GM12864 (cell line): ENCODE measurements around the gene CHPF.

Source experiments
- DNase-seq: peaks from one replicate; pipeline ENCODE4 v3.0.0-alpha.2; 2011; ENCODE audit warnings: low read depth
- H3K4me3 ChIP-seq: 2 replicates; pipeline ENCODE4 v1.5.1; 2011; ENCODE audit warnings: mild to moderate bottlenecking, low read depth, low read length, control low read depth
- TF ChIP-seq, protein P1 (sequence below): IDR thresholded peaks from 2 replicates; pipeline ENCODE4 v1.5.1; 2011; ENCODE audit warnings: low read depth, mild to moderate bottlenecking, moderate library complexity, low read length, control low read depth, inconsistent platforms; ENCODE audit errors: missing control alignments

CHPF gene

DNA sequence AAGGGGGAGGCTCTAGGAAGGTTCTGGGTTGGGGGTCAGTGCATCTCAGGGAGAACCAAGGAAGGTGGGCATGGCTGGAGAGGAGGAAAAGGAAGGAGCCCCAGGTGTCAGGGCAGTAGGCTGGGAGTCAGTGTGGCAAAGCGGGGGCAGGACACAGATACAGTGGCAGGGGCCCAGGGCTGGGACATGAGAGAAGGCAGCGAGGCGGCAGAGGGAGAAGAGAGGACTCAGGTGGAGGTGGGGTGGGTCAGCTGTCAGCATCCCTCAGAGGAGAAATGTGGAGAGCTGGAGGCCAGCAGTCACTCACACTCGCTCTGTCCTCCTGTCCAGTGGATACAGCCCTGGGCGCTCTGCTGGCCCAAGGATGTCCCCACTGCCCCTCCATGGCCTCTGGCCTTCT lies 50.5 kb downstream of the CHPF start:
- DNase-seq, result no peak
- TF ChIP-seq, protein P1, sequence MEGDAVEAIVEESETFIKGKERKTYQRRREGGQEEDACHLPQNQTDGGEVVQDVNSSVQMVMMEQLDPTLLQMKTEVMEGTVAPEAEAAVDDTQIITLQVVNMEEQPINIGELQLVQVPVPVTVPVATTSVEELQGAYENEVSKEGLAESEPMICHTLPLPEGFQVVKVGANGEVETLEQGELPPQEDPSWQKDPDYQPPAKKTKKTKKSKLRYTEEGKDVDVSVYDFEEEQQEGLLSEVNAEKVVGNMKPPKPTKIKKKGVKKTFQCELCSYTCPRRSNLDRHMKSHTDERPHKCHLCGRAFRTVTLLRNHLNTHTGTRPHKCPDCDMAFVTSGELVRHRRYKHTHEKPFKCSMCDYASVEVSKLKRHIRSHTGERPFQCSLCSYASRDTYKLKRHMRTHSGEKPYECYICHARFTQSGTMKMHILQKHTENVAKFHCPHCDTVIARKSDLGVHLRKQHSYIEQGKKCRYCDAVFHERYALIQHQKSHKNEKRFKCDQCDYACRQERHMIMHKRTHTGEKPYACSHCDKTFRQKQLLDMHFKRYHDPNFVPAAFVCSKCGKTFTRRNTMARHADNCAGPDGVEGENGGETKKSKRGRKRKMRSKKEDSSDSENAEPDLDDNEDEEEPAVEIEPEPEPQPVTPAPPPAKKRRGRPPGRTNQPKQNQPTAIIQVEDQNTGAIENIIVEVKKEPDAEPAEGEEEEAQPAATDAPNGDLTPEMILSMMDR, result no peak
- H3K4me3 ChIP-seq, result no peak overlapping the region

- no peak for DNase-seq
- TF ChIP-seq, protein P1, result no peak
- H3K4me3 ChIP-seq, result no peak overlapping the region
These were observed 51.0 kb downstream of the CHPF start for GRCh38 chr2:219492575-219492974.

DNA sequence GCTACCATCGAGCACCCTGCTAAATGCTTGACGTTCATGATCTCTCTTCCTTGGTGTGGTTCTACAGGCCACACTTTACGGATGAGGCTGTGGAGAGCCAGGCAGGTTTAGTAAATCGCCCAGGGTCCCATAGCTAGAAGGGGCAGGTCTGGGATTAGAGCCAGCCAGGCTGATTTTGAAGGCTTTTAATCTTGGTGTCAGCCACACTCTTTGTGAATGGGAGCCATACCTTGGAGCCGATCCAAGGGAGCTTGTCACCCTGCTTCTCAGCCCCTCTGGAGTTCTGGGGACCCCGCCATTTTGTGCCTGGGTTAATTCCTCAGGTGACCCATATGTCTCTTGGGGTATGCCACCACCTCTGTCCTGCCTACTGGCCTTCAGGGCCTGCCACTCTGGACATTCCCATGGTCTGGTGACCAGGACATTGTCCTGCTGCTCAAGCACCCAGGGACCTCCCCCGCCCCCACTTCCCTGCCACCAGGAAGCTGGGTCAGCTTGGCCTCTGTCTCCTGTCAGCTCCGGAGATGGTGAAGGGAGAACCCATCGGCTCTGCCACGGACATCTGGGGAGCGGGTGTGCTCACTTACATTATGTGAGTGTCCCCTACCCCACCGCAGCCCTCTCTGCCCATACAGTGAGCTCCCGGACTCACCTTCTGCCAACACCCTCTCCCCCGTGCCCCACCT lies 52.2 kb downstream of the CHPF start:
- no peak for DNase-seq
- no peak overlapping the region for H3K4me3 ChIP-seq

DNA sequence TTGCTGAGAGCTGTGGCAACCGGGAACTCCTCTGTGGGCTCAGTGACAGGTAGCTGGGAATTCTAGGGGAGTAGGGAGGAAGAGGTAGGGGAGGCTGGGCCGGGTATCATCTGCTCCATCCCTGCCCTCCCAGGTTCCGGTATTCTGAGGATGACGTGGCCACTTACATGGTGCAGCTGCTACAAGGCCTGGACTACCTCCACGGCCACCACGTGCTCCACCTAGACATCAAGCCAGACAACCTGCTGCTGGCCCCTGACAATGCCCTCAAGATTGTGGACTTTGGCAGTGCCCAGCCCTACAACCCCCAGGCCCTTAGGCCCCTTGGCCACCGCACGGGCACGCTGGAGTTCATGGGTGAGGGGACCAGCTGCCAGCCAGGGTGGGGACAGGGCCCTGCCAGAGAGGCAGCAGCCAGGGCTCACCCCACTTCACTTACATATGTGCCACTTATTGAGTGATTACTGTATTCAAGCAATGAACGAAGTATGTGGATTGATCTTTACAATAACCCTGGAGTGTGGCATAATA lies 52.9 kb downstream of the CHPF start:
- no peak overlapping the region for H3K4me3 ChIP-seq
- TF ChIP-seq, protein P1, result no peak
- DNase-seq, result no peak

More for the DNA sequence above, 52.2 kb downstream of the CHPF start:
- TF ChIP-seq, protein P1, result no peak

DNA sequence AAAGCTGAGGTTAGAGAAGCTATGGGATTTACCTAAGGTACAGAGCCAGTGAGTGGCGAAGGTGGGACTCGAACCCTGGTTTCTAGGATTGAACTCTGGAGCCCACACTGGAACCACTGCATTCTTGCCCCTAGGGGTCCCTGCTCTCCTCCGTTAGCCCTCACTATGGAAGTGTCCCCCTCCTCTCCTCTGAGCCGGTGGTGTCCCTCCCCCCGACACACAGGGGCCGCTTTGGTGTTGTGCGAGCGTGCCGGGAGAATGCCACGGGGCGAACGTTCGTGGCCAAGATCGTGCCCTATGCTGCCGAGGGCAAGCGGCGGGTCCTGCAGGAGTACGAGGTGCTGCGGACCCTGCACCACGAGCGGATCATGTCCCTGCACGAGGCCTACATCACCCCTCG lies 53.4 kb downstream of the CHPF start:
- no peak overlapping the region for H3K4me3 ChIP-seq
- no peak for DNase-seq
- TF ChIP-seq, protein P1, result no peak

GRCh38 chr2:219489315-219489714 lies 54.3 kb downstream of the CHPF start:
- DNase-seq, result no peak
- TF ChIP-seq, protein P1, result no peak
- H3K4me3 ChIP-seq, result no peak overlapping the region
